Neuron (in vitro differentiated cells): Measurements from ENCODE around the gene KIAA0319L.
A peak's percentile ranks its signal among the peaks of the same experiment; 100 is the strongest.

Experiments
- H2AFZ ChIP-seq: one replicate; pipeline ENCODE4 v1.6.1; 2013; ENCODE audit warnings: low read depth, mild to moderate bottlenecking, inconsistent platforms, low read length, moderate library complexity
- H3K27me3 ChIP-seq: one replicate; pipeline ENCODE4 v1.6.1; 2013; ENCODE audit warnings: low read length; ENCODE audit not compliant: insufficient read depth
- H3K36me3 ChIP-seq: one replicate; pipeline ENCODE4 v1.6.1; 2013; ENCODE audit warnings: low read length; ENCODE audit not compliant: insufficient read depth
- H3K4me1 ChIP-seq: one replicate; pipeline ENCODE4 v1.6.1; 2013; ENCODE audit warnings: low read length; ENCODE audit not compliant: insufficient read depth
- H3K4me3 ChIP-seq: 2 replicates; pipeline ENCODE4 v1.5.1; 2013; ENCODE audit warnings: mild to moderate bottlenecking, low read length, moderate library complexity
- H3K9me3 ChIP-seq: one replicate; pipeline ENCODE4 v1.6.1; 2013; ENCODE audit warnings: low read length

Gene KIAA0319L

DNA sequence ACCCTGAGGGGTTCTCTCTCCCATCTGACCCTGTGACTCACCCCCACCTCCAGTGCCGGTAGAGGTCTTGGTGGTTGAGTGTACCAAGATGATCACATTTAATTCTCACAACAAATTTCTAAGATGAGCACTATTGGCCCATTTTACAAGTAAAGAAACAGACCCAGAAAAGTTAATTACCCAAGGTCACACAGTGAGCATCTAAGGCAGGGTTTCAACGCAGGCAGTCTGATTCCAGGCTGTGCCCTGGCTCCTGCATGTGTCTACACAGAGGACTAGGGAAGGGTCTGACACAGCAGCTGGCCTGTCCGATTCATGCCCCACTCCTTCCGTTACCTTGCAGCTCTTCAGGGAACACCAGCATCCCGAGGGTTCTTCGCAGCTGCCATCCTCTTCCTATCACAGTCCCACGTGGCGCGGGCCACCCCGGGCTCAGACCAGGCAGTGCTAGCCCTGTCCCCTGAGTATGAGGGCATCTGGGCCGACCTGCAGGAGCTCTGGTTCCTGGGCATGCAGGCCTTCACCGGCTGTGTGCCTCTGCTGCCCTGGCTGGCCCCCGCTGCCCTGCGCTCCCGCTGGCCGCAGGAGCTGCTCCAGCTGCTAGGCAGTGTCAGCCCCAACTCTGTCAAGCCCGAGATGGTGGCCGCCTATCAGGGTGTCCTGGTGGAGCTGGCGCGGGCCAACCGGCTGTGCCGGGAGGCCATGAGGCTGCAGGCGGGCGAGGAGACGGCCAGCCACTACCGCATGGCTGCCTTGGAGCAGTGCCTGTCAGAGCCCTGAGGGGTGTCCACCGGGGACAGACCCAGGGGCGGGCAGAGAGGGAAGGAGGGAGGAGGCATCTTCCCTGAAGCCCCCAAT lies 7.9 kb upstream of the KIAA0319L start:
- Histone ChIP-seq H3K4me3 (no peak overlapping the region), H3K4me1 (peaks cover 3% of the 10 kb centered on the region), H2AFZ (no peak overlapping the region), H3K36me3 (peaks cover 28% of the 10 kb centered on the region), H3K9me3 (no peaks in the 10 kb centered on the region), H3K27me3 (no peaks in the 10 kb centered on the region)

GRCh38 chr1:35564037-35564883 lies 7.1 kb upstream of the KIAA0319L start:
- no peak overlapping the region for H3K4me3 ChIP-seq

GRCh38 chr1:35563166-35563565 lies 6.0 kb upstream of the KIAA0319L start:
- Histone ChIP-seq H3K4me3 (no peak overlapping the region), H2AFZ (no peak overlapping the region), H3K4me1 (peaks cover 17% of the 10 kb centered on the region), H3K36me3 (peaks cover 28% of the 10 kb centered on the region), H3K9me3 (no peaks in the 10 kb centered on the region), H3K27me3 (no peaks in the 10 kb centered on the region)

More at GRCh38 chr1:35564037-35564883, 7.1 kb upstream of the KIAA0319L start:
- peaks cover 28% of the 10 kb centered on the region for H3K36me3 ChIP-seq
- no peak overlapping the region for H2AFZ ChIP-seq
- H3K9me3 ChIP-seq = no peaks in the 10 kb centered on the region
- H3K27me3 ChIP-seq = no peaks in the 10 kb centered on the region
- peaks cover 7% of the 10 kb centered on the region for H3K4me1 ChIP-seq

- H3K27me3 ChIP-seq = no peaks in the 10 kb centered on the region
- H2AFZ ChIP-seq = no peak overlapping the region
- peaks cover 28% of the 10 kb centered on the region for H3K36me3 ChIP-seq
- no peak overlapping the region for H3K4me3 ChIP-seq
- H3K4me1 ChIP-seq = peaks cover 17% of the 10 kb centered on the region
- H3K9me3 ChIP-seq = no peaks in the 10 kb centered on the region
Observed at GRCh38 chr1:35561972-35562680, 4.9 kb upstream of the KIAA0319L start.

DNA sequence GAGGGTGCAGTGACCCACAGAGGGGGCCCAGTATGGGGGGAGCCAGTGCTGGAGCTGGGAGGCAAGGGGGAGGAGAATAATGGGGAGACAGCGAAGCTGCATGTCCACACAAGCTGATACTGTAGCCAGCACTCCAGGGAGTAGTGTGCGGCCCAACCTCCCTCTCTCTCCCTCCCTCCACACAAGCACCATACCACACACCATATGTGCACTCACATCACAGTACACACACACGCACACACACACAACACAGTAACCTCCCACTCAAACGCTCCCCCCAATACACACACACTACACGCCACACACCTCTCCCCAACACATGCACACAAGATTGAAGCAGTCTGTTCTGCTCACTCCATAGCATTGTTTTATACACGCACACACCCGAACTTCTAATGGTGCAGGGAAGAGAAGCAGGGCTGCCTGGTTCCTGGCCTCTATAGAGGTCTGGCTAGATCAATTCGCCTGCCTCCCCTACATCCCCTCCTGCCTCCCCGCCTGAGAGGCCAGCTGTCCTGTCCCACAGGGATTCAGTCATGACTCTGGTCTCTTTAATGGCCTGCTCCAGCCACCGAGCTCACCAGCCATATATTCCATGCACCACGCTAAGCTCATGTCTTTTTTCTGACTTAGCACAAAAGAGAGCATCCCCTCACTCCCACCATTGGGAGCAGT lies 4.2 kb upstream of the KIAA0319L start:
- H2AFZ ChIP-seq = no peak overlapping the region
- H3K36me3 ChIP-seq = peaks cover 28% of the 10 kb centered on the region
- peaks cover 20% of the 10 kb centered on the region for H3K4me1 ChIP-seq
- no peaks in the 10 kb centered on the region for H3K27me3 ChIP-seq
- no peak overlapping the region for H3K4me3 ChIP-seq
- H3K9me3 ChIP-seq = no peaks in the 10 kb centered on the region

DNA sequence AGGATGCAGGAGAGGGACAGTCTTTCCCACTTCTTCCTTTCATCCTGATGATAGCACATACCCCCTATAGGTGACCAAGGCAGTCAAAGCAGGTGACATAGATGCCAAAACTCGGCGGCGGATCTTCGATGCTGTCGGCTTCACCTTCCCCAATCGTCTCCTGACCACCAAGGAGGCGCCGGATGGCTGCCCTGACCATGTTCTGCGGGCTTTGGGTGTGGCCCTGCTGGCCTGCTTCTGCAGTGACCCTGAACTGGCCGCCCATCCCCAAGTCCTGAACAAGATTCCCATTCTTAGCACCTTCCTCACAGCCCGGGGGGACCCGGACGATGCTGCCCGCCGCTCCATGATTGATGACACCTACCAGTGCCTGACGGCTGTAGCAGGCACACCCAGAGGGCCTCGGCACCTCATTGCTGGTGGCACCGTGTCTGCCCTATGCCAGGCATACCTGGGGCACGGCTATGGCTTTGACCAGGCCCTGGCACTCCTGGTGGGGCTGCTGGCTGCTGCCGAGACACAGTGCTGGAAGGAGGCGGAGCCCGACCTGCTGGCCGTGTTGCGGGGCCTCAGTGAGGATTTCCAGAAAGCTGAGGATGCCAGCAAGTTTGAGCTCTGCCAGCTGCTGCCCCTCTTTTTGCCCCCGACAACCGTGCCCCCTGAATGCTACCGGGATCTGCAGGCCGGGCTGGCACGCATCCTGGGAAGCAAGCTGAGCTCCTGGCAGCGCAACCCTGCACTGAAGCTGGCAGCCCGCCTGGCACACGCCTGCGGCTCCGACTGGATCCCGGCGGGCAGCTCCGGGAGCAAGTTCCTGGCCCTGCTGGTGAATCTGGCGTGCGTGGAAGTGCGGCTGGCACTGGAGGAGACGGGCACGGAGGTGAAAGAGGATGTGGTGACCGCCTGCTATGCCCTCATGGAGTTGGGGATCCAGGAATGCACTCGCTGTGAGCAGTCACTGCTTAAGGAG lies 3.3 kb upstream of the KIAA0319L start:
- Histone ChIP-seq H3K4me3 (no peak overlapping the region), H3K36me3 (peaks cover 28% of the 10 kb centered on the region), H3K9me3 (no peaks in the 10 kb centered on the region), H3K4me1 (peaks cover 29% of the 10 kb centered on the region), H3K27me3 (no peaks in the 10 kb centered on the region), H2AFZ (no peak overlapping the region)

- Histone ChIP-seq H3K27me3 (no peaks in the 10 kb centered on the region), H2AFZ (no peak overlapping the region), H3K4me3 (no peak overlapping the region), H3K4me1 (peaks cover 40% of the 10 kb centered on the region), H3K9me3 (no peaks in the 10 kb centered on the region), H3K36me3 (peaks cover 25% of the 10 kb centered on the region)
Observed at GRCh38 chr1:35559317-35559944, 2.2 kb upstream of the KIAA0319L start.

- Histone ChIP-seq H2AFZ (no peak overlapping the region), H3K36me3 (peaks cover 22% of the 10 kb centered on the region), H3K9me3 (no peaks in the 10 kb centered on the region), H3K4me3 (peak overlapping the region; percentile 69), H3K4me1 (peaks cover 42% of the 10 kb centered on the region), H3K27me3 (no peaks in the 10 kb centered on the region)
Observed at GRCh38 chr1:35558374-35559316, 1.4 kb upstream of the KIAA0319L start.

- Histone ChIP-seq H3K4me3 (peak within 1 kb of the TSS; percentile 69), H2AFZ (peak within 1 kb of the TSS; percentile 81), H3K9me3 (no peaks in the 10 kb centered on the region), H3K27me3 (no peaks in the 10 kb centered on the region), H3K36me3 (peaks cover 26% of the 10 kb centered on the region), H3K4me1 (peaks cover 42% of the 10 kb centered on the region)
Observed at GRCh38 chr1:35557611-35558373, 589 bp upstream of the KIAA0319L start, which contains the start of gene NCDN. TSS of gene NCDN (plus strand) at chr1:35557799. CDS start at chr1:35558191, 392 bp downstream.

- Histone ChIP-seq H3K27me3 (no peaks in the 10 kb centered on the region), H3K4me3 (peak overlapping the region; percentile 69), H3K36me3 (peaks cover 30% of the 10 kb centered on the region), H2AFZ (no peak overlapping the region), H3K9me3 (no peaks in the 10 kb centered on the region), H3K4me1 (peaks cover 42% of the 10 kb centered on the region)
Observed at GRCh38 chr1:35556484-35557117, 602 bp downstream of the KIAA0319L start.
